ENCODE data around the gene TRANK1.
"Not testable (repeated sequence)": the region's sequence is repeated elsewhere in the genome, so short reads cannot be mapped to it uniquely, and the experiment has no call there.

Gene TRANK1

GRCh38 chr3:36892457-36893136 is 52.3 kb downstream of the TRANK1 start:
- DNase-seq (ENCODE audit: low read depth in 2 of 2): no peak

GRCh38 chr3:36891701-36892160 is 53.1 kb downstream of the TRANK1 start:
- no peak for DNase-seq (ENCODE audit: low read depth in 2 of 2)

- not testable (repeated sequence) for DNase-seq (ENCODE audit: low read depth in 2 of 2)
Observed at GRCh38 chr3:36891097-36891496, 53.8 kb downstream of the TRANK1 start.

- DNase-seq (ENCODE audit: low read depth in 2 of 2): no peak
Observed at GRCh38 chr3:36890261-36890660, 54.6 kb downstream of the TRANK1 start.

- DNase-seq (ENCODE audit: low read depth in 2 of 2): no peak
Observed at GRCh38 chr3:36881735-36882134, 63.1 kb downstream of the TRANK1 start.

GRCh38 chr3:36879842-36880241 is 65.0 kb downstream of the TRANK1 start:
- not testable (repeated sequence) for DNase-seq (ENCODE audit: low read depth in 2 of 2)

- no peak for DNase-seq (ENCODE audit: low read depth in 2 of 2)
Observed at GRCh38 chr3:36877930-36878685, 66.7 kb downstream of the TRANK1 start.

- no peak for DNase-seq (ENCODE audit: low read depth in 2 of 2)
Observed at GRCh38 chr3:36876181-36876936, 68.5 kb downstream of the TRANK1 start.

- DNase-seq (ENCODE audit: low read depth in 2 of 2): no peak
Observed at GRCh38 chr3:36875397-36875796, 69.5 kb downstream of the TRANK1 start.

GRCh38 chr3:36874424-36874823 is 70.4 kb downstream of the TRANK1 start:
- DNase-seq (ENCODE audit: low read depth in 2 of 2): no peak

GRCh38 chr3:36871379-36872126 is 73.3 kb downstream of the TRANK1 start:
- DNase-seq (ENCODE audit: low read depth in 2 of 2): no peak

- DNase-seq (ENCODE audit: low read depth in 2 of 2): peak in 1 of 2 donors; percentile 15
Observed at GRCh38 chr3:36868614-36869436, 76.0 kb downstream of the TRANK1 start.

GRCh38 chr3:36867810-36868209 is 77.0 kb downstream of the TRANK1 start:
- no peak for DNase-seq (ENCODE audit: low read depth in 2 of 2)

- DNase-seq (ENCODE audit: low read depth in 2 of 2): no peak
Observed at GRCh38 chr3:36866368-36866767, 78.5 kb downstream of the TRANK1 start.

GRCh38 chr3:36864180-36865053 is 80.4 kb downstream of the TRANK1 start:
- no peak for DNase-seq (ENCODE audit: low read depth in 2 of 2)

- no peak for DNase-seq (ENCODE audit: low read depth in 2 of 2)
Observed at GRCh38 chr3:36862076-36862755, 82.6 kb downstream of the TRANK1 start.

- no peak for DNase-seq (ENCODE audit: low read depth in 2 of 2)
Observed at GRCh38 chr3:36859494-36859893, 85.4 kb downstream of the TRANK1 start.

GRCh38 chr3:36852071-36852470 is 92.8 kb downstream of the TRANK1 start:
- DNase-seq (ENCODE audit: low read depth in 2 of 2): no peak

- no peak for DNase-seq (ENCODE audit: low read depth in 2 of 2)
Observed at GRCh38 chr3:36850743-36851142, 94.1 kb downstream of the TRANK1 start.

Data from stimulated activated CD8-positive, alpha-beta memory T cell treated with anti-CD3 and anti-CD28 coated beads, Interleukin-7, amount 100 ng/mL, for 1 hour (primary cell).